ENCODE measurements around the gene COL10A1.

DNA sequence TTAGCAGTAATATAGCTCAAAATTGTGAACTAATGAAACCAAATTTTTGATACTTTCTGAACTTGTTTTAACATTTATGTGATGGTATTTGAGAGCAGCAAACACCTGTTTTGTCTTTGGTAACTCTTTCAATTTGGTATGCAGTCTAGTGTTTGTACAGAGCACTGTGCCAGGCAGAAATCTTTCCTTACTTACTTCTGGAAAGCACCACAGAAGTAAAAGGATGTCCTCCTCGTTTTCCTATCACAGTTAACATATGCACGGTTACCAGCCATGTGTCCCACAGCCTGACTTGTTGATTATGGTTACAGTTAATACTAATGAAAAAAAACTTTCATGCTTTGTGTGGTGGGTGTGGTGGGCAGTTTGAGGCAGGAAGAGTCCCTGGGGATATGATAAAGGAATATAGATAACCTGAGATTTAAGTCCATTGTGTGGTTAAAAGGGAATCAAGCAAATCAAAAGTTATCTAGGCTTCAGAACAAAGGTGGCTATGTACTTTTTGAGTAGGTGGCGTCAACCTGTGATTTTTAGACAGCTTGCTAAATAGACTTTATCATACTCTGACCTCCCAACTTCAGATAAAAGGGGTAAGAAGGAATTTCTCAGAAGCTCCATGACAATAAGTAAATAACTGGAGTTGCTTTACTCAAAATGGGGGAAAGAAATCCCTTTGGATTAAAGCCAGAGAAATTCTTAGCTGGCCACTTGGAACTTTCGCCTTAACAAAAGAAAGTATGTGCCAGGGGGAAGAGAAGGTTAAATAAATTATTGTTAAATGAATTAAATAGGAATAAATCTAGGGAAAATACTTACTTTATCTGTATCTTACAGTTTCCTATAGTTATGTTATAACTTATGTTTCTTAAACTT is 20.1 kb upstream of the COL10A1 start:
- TF ChIP-seq, protein P1, sequence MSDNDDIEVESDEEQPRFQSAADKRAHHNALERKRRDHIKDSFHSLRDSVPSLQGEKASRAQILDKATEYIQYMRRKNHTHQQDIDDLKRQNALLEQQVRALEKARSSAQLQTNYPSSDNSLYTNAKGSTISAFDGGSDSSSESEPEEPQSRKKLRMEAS (IDR thresholded peaks at IDR 0.05; ENCODE audit: low read depth, low read length) = no peak
- TF ChIP-seq, protein P2, sequence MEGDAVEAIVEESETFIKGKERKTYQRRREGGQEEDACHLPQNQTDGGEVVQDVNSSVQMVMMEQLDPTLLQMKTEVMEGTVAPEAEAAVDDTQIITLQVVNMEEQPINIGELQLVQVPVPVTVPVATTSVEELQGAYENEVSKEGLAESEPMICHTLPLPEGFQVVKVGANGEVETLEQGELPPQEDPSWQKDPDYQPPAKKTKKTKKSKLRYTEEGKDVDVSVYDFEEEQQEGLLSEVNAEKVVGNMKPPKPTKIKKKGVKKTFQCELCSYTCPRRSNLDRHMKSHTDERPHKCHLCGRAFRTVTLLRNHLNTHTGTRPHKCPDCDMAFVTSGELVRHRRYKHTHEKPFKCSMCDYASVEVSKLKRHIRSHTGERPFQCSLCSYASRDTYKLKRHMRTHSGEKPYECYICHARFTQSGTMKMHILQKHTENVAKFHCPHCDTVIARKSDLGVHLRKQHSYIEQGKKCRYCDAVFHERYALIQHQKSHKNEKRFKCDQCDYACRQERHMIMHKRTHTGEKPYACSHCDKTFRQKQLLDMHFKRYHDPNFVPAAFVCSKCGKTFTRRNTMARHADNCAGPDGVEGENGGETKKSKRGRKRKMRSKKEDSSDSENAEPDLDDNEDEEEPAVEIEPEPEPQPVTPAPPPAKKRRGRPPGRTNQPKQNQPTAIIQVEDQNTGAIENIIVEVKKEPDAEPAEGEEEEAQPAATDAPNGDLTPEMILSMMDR (IDR thresholded peaks at IDR 0.05 in 2 of 3, conservative IDR thresholded peaks at IDR 0.05 in 1 of 3; ENCODE audit: control insufficient read depth in 2 of 3, extremely low read depth in 1 of 3, insufficient read depth in 1 of 3, low read depth in 3 of 3, low read length in 3 of 3) = no peak
- TF ChIP-seq ZNF274 (IDR thresholded peaks at IDR 0.05; ENCODE audit: insufficient read depth, insufficient read length) (no peak), POLR2A (IDR thresholded peaks at IDR 0.05; ENCODE audit: low read depth, low read length) (no peak), SMAD1 (IDR thresholded peaks at IDR 0.05; ENCODE audit: low read depth, partially characterized antibody) (no peak), SMC3 (IDR thresholded peaks at IDR 0.05; ENCODE audit: borderline replicate concordance, low read length) (no peak), EZH2 (IDR thresholded peaks at IDR 0.05; ENCODE audit: borderline replicate concordance, control insufficient read depth, low read depth, low read length) (no peak), YY1 (IDR thresholded peaks at IDR 0.05; ENCODE audit: low read depth, low read length) (no peak), HDGF (IDR thresholded peaks at IDR 0.05) (no peak)
